Esophagus squamous epithelium (tissue), 5 donors: ENCODE results near the gene SCAF8. TPM values are rescaled to one million over a fixed set of nuclear protein-coding genes. Genes with fewer than 3 reads are reported as not detected.
"Not testable (repeated sequence)": the region's sequence is repeated elsewhere in the genome, so short reads cannot be mapped to it uniquely, and the experiment has no call there.

ENCODE experiments used
- DNase-seq: peaks from one replicate; lab custom pipeline; 2025; lab: John Stamatoyannopoulos, UW
- H3K27ac ChIP-seq, 4 donors: fragments of 200-600 bp; sonication (generic); one replicate each; pipeline ENCODE4 v1.5.1; 2016 to 2019; ENCODE audit warnings: mild to moderate bottlenecking in 1 of 4
- H3K27me3 ChIP-seq, 4 donors: fragments of 200-600 bp; sonication (generic); 1 replicate in 3 of 4; 2 replicates in 1 of 4; pipeline versions ENCODE4 v1.5.1 to v1.6.0; 2017 to 2021; ENCODE audit warnings: antibody characterized with exemption in 1 of 4
- H3K36me3 ChIP-seq, 3 donors: fragments of 200-600 bp; sonication (generic); one replicate each; pipeline ENCODE4 v1.5.1; 2016 to 2019
- H3K4me1 ChIP-seq, 3 donors: fragments of 200-600 bp; sonication (generic); one replicate each; pipeline ENCODE4 v1.5.1; 2017 to 2019
- H3K4me3 ChIP-seq, 4 donors: fragments of 200-600 bp; sonication (generic); 1 replicate in 3 of 4; 2 replicates in 1 of 4; pipeline ENCODE4 v1.5.1; 2016 to 2019; ENCODE audit warnings: mild to moderate bottlenecking in 2 of 4, moderate library complexity in 1 of 4
- H3K9me3 ChIP-seq, 3 donors: fragments of 200-600 bp; sonication (generic); one replicate each; pipeline ENCODE4 v1.5.1; 2016 to 2019
- POLR2A ChIP-seq, 4 donors: fragments of 450-650 bp; IDR thresholded peaks; one replicate each; pipeline ENCODE4 v1.6.1; 2017; ENCODE audit warnings: antibody characterized with exemption in 4 of 4, mild to moderate bottlenecking in 4 of 4, moderate library complexity in 3 of 4
- WGBS, 2 donors: methylation state at CpG; one replicate each; pipeline ENCODE4 v1.1.5; 2018; 5-methylcytosine and 5-hydroxymethylcytosine counted together
- intact Hi-C: fragments of 100-400 bp; cut with DNase I; formaldehyde crosslinking; loops from one replicate; pipeline ENCODE4 v1.15.0; 2022
- total RNA-seq, 4 donors: library from RNA; depleted of rRNA; stranded (reverse); fragments of >200 nt; gene quantifications; one replicate each; pipeline ENCODE4 v1.1.0, GENCODE V29; 2016
- TF ChIP-seq, protein P1 (sequence below), 6 experiments: fragments of 450-650 bp in 4 of 6; fragments of 200-600 bp in 2 of 6; sonication (generic) in 2 of 6; IDR thresholded peaks; one replicate each; pipeline ENCODE4 v1.5.1; 2016 to 2019; ENCODE audit warnings: antibody characterized with exemption in 6 of 6, mild to moderate bottlenecking in 4 of 6, moderate library complexity in 4 of 6
- donor health status: DM: yes; HTN: yes; CAD: no.

SCAF8 gene
- total RNA-seq, 4 donors from 2014 or later, result 14.8 to 31.3 (median 20.5) TPM

- TF ChIP-seq POLR2A (IDR thresholded peaks at IDR 0.05), result no peak
- TF ChIP-seq, protein P1, sequence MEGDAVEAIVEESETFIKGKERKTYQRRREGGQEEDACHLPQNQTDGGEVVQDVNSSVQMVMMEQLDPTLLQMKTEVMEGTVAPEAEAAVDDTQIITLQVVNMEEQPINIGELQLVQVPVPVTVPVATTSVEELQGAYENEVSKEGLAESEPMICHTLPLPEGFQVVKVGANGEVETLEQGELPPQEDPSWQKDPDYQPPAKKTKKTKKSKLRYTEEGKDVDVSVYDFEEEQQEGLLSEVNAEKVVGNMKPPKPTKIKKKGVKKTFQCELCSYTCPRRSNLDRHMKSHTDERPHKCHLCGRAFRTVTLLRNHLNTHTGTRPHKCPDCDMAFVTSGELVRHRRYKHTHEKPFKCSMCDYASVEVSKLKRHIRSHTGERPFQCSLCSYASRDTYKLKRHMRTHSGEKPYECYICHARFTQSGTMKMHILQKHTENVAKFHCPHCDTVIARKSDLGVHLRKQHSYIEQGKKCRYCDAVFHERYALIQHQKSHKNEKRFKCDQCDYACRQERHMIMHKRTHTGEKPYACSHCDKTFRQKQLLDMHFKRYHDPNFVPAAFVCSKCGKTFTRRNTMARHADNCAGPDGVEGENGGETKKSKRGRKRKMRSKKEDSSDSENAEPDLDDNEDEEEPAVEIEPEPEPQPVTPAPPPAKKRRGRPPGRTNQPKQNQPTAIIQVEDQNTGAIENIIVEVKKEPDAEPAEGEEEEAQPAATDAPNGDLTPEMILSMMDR (IDR thresholded peaks at IDR 0.05), result no peak
- Histone ChIP-seq H3K36me3 (no peaks in the 10 kb centered on the region), H3K4me3 (no peak overlapping the region), H3K4me1 (no peaks in the 10 kb centered on the region), H3K27ac (no peak overlapping the region), H3K27me3 (no peaks in the 10 kb centered on the region), H3K9me3 (no peaks in the 10 kb centered on the region)
- no peak for DNase-seq
- intact Hi-C loops, result no loop called here
- 76 to 78% methylated on average over 2 of the region's 2 CpGs for WGBS, 2 donors
These were observed 22.5 kb upstream of the SCAF8 start for GRCh38 chr6:154710689-154711088.

- Histone ChIP-seq H3K4me1 (no peaks in the 10 kb centered on the region), H3K36me3 (no peaks in the 10 kb centered on the region), H3K27ac (no peak overlapping the region), H3K9me3 (peaks cover 0 to 13% (median under 1%) of the 10 kb centered on the region in 3 donors), H3K27me3 (no peaks in the 10 kb centered on the region), H3K4me3 (no peak overlapping the region)
- TF ChIP-seq POLR2A (IDR thresholded peaks at IDR 0.05), result no peak
- TF ChIP-seq, protein P1 (IDR thresholded peaks at IDR 0.05), result no peak
- WGBS, 2 donors, result 64 to 75% methylated on average over 1 of the region's 1 CpG
- no peak for DNase-seq
- intact Hi-C loops, result no loop called here
These were observed 17.8 kb upstream of the SCAF8 start for GRCh38 chr6:154715446-154715845.

DNA sequence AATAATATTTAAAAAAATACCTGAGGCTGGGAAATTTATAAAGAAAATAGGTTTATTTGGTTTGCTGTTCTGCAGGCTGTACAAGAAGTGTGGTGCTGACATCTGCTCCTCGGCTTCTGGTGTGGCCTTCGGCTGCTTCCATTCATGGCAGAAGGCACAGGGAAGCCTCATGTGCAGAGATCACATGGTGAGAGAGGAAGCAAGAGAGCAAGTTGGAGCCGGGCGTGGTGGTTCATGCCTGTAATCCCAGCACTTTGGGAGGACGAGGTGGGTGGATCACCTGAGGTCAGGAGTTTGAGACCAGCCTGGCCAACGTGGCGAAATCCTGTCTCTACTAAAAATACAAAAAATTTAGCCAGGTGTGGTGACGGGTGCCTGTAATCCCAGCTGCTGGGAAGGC, 16.9 kb upstream of the SCAF8 start:
- H3K27ac ChIP-seq, H3K4me1 ChIP-seq, H3K4me3 ChIP-seq, DNase-seq, H3K36me3 ChIP-seq, intact Hi-C loops, H3K27me3 ChIP-seq: not testable (repeated sequence)
- 67 to 79% methylated on average over 8 of the region's 8 CpGs for WGBS, 2 donors
- peaks cover 0 to 13% (median 5%) of the 10 kb centered on the region in 3 donors for H3K9me3 ChIP-seq

DNA sequence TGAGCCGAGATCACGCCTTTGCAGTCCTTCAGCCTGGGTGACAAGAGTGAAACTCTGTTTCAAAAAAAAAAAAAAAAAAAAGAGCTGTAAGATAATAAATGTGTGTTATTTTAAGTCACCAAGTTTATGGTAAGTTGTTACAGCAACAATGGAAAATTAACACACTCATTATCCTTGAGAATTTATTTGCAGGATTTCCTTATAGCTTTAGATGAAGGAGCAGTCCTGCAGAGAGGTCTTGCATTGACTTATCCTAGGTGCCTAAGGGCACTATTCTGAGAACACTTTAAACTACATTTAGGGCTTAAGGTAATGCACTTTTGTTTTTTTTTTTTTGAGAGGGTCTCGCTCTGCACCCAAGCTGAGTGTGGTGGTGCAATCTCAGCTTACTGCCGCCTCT, 13.8 kb upstream of the SCAF8 start:
- no peak for TF ChIP-seq POLR2A (IDR thresholded peaks at IDR 0.05)
- TF ChIP-seq, protein P1 (IDR thresholded peaks at IDR 0.05), result no peak
- Histone ChIP-seq H3K27ac (no peak overlapping the region), H3K27me3 (peaks cover 0 to 4% (median 0%) of the 10 kb centered on the region in 4 donors), H3K36me3 (no peaks in the 10 kb centered on the region), H3K4me3 (no peak overlapping the region), H3K4me1 (no peaks in the 10 kb centered on the region), H3K9me3 (peaks cover 0 to 13% (median 5%) of the 10 kb centered on the region in 3 donors)
- 78 to 80% methylated on average over 4 of the region's 4 CpGs for WGBS, 2 donors
- no peak for DNase-seq
- intact Hi-C loops, result no loop called here

GRCh38 chr6:154719854-154720253, 13.4 kb upstream of the SCAF8 start:
- Histone ChIP-seq H3K4me3 (no peak overlapping the region), H3K36me3 (no peaks in the 10 kb centered on the region), H3K9me3 (peaks cover 0 to 13% (median 5%) of the 10 kb centered on the region in 3 donors), H3K27me3 (peaks cover 0 to 4% (median 0%) of the 10 kb centered on the region in 4 donors), H3K4me1 (no peaks in the 10 kb centered on the region), H3K27ac (no peak overlapping the region)
- TF ChIP-seq, protein P1 (IDR thresholded peaks at IDR 0.05), result no peak
- no peak for TF ChIP-seq POLR2A (IDR thresholded peaks at IDR 0.05)
- DNase-seq, result no peak
- intact Hi-C loops, result no loop called here
- 43 to 56% methylated on average over 1 of the region's 1 CpG for WGBS, 2 donors

DNA sequence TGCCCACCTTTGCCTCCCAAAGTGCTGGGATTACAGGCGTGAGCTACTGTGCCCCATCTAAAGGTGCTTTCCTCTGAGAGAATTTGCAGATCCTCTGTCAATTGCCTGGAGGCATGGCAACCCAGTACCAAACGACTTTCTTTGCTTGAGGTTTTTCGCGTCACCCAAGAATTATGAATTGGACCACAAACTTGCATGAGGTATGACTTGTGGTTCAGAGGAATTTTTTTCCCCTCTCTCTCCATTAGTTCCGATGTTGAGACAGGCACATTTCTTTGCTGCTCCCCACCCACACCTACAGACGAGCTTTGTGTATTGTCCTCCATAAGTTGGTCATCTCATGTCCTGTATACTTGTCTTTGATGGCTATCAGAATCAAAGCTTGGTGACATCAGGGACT, 11.8 kb upstream of the SCAF8 start:
- Histone ChIP-seq H3K36me3 (no peaks in the 10 kb centered on the region), H3K27ac (no peak overlapping the region), H3K4me1 (no peaks in the 10 kb centered on the region), H3K9me3 (peaks cover 0 to 13% (median 5%) of the 10 kb centered on the region in 3 donors), H3K27me3 (peaks cover 0 to 4% (median 0%) of the 10 kb centered on the region in 4 donors), H3K4me3 (no peak overlapping the region)
- intact Hi-C loops, result no loop called here
- DNase-seq, result no peak
- TF ChIP-seq POLR2A (IDR thresholded peaks at IDR 0.05), result no peak
- TF ChIP-seq, protein P1 (IDR thresholded peaks at IDR 0.05), result no peak
- 50 to 56% methylated on average over 6 of the region's 6 CpGs for WGBS, 2 donors
